IPS DF 4.7 (cell line): ENCODE measurements around the gene SOD2.
"Not testable (repeated sequence)": the region's sequence is repeated elsewhere in the genome, so short reads cannot be mapped to it uniquely, and the experiment has no call there.

ENCODE experiments used
- DNase-seq: peaks from one replicate; pipeline ENCODE4 v3.0.0-alpha.2; 2013; ENCODE audit warnings: low spot score; ENCODE audit errors: extremely low read depth

SOD2 gene

GRCh38 chr6:159716247-159717096 lies 23.4 kb upstream of the SOD2 start:
- no peak for DNase-seq

GRCh38 chr6:159715605-159716004 lies 22.6 kb upstream of the SOD2 start:
- no peak for DNase-seq

GRCh38 chr6:159715166-159715565 lies 22.1 kb upstream of the SOD2 start:
- no peak for DNase-seq

- no peak for DNase-seq
Observed at GRCh38 chr6:159714404-159714803, 21.4 kb upstream of the SOD2 start.

- no peak for DNase-seq
Observed at GRCh38 chr6:159713984-159714383, 20.9 kb upstream of the SOD2 start.

- DNase-seq = not testable (repeated sequence)
Observed at GRCh38 chr6:159712389-159712788, 19.3 kb upstream of the SOD2 start.

- not testable (repeated sequence) for DNase-seq
Observed at GRCh38 chr6:159710603-159711002, 17.6 kb upstream of the SOD2 start.

- no peak for DNase-seq
Observed at GRCh38 chr6:159701413-159701999, 8.5 kb upstream of the SOD2 start.

GRCh38 chr6:159700970-159701369 lies 7.9 kb upstream of the SOD2 start:
- no peak for DNase-seq

- no peak for DNase-seq
Observed at GRCh38 chr6:159695984-159696383, 2.9 kb upstream of the SOD2 start.

GRCh38 chr6:159693894-159694545 lies 979 bp upstream of the SOD2 start:
- no peak for DNase-seq

GRCh38 chr6:159692303-159693127 lies 526 bp downstream of the SOD2 start:
- no peak for DNase-seq

GRCh38 chr6:159691963-159692287 lies 1.1 kb downstream of the SOD2 start:
- no peak for DNase-seq

GRCh38 chr6:159691133-159691962 lies 1.7 kb downstream of the SOD2 start:
- no peak for DNase-seq

- DNase-seq = not testable (repeated sequence)
Observed at GRCh38 chr6:159690135-159690534, 2.9 kb downstream of the SOD2 start.

GRCh38 chr6:159689001-159689400 lies 4.0 kb downstream of the SOD2 start:
- no peak for DNase-seq

- no peak for DNase-seq
Observed at GRCh38 chr6:159688266-159688905, 4.7 kb downstream of the SOD2 start.

- DNase-seq = no peak
Observed at GRCh38 chr6:159687341-159687740, 5.7 kb downstream of the SOD2 start.

- DNase-seq = no peak
Observed at GRCh38 chr6:159686703-159687102, 6.3 kb downstream of the SOD2 start.

GRCh38 chr6:159686040-159686439 lies 7.0 kb downstream of the SOD2 start:
- no peak for DNase-seq

- no peak for DNase-seq
Observed at GRCh38 chr6:159684013-159684304, 9.1 kb downstream of the SOD2 start.
